Right cardiac atrium (tissue), 5 donors: ENCODE results near the gene SEPTIN10. TPM values are rescaled to one million over a fixed set of nuclear protein-coding genes. Genes with fewer than 3 reads are reported as not detected.
A peak's percentile ranks its signal among the peaks of the same experiment; 100 is the strongest.

ENCODE experiments used
- ATAC-seq, 2 donors: fragments of 200-7000 bp; cut with Tn5 transposase; one replicate each; pipeline versions ENCODE4 v1.8.0 to v1.9.1; 2020; ENCODE audit warnings: moderate library complexity in 2 of 2, mild to moderate bottlenecking in 1 of 2
- DNase-seq, 3 donors: peaks; one replicate each; pipeline ENCODE4 v3.0.0-alpha.2; 2020
- H3K27ac ChIP-seq: one replicate; pipeline ENCODE4 v1.5.1; 2013; ENCODE audit warnings: mild to moderate bottlenecking, low read length, control low read depth, moderate library complexity
- H3K27me3 ChIP-seq: one replicate; pipeline ENCODE4 v1.6.1; 2013; ENCODE audit not compliant: control insufficient read depth, insufficient read depth
- H3K4me1 ChIP-seq: one replicate; pipeline ENCODE4 v1.6.1; 2013; ENCODE audit warnings: low read length; ENCODE audit not compliant: control insufficient read depth, insufficient read depth
- H3K4me3 ChIP-seq: one replicate; pipeline ENCODE4 v1.5.1; 2013; ENCODE audit warnings: low read length, control low read depth
- H3K9me3 ChIP-seq: one replicate; pipeline ENCODE4 v1.6.1; 2013; ENCODE audit warnings: low read length; ENCODE audit not compliant: control insufficient read depth
- whole genome bisulfite sequencing: extraction: QIAGEN DNeasy Blood & Tissue Kit; methylation state at CpG from one replicate; pipeline ENCODE4 v1.1.7; 2013; 5-methylcytosine and 5-hydroxymethylcytosine counted together
- intact Hi-C, 4 donors: fragments of 100-400 bp; cut with DNase I; formaldehyde crosslinking; loops; one replicate each; pipeline versions ENCODE4 v1.11.0 to v1.14.0; 2022 to 2023
- long read RNA-seq, 4 donors: library from polyadenylated mRNA; unstranded; transcript quantifications; one replicate each; pipeline ENCODE4 v2.0.0, GENCODE V29; 2020 to 2021
- polyA plus RNA-seq: library from polyadenylated mRNA; stranded (reverse); fragments of 200-250 nt; gene quantifications from one replicate; pipeline ENCODE4 v1.2.3, GENCODE V29; 2013
- total RNA-seq, 4 donors: library from RNA; stranded (reverse); fragmentation: NEBNext Ultra II Directional; extraction: Animal tissue kit (Norgen Biotek cat#: 25700); gene quantifications; one replicate each; pipeline ENCODE4 v1.2.1, GENCODE V29; 2021
- donor health status: healthy with polysubstance abuse.
- donor health status: DM: no; HTN: yes; CAD: no.
- donor health status: DM: no; HTN: no; CAD: no.
- donor health status: DM: no; HTN: yes; CAD: no; lungs with severe emphysema.
- donor health status: DM: yes; HTN: yes; CAD: no.

The SEPTIN10 gene
- total RNA-seq, result 10 to 100 TPM; 58.8 to 63.0 (median 62.0) TPM
- 27.9 TPM for polyA plus RNA-seq
- long read RNA-seq, donor 1, transcript SEPT10-205 (10 exons, 1,605 nt), result minor isoform, 21 of 125 reads
- long read RNA-seq, donor 1, transcript SEPT10-202 (11 exons, 3,071 nt), result major isoform, 67 of 125 reads
- long read RNA-seq, donor 1, partial matches to known transcripts, result 5 of 125 reads
- long read RNA-seq, donor 1, other reads (novel, unspliced or antisense), result 28 of 125 reads
- long read RNA-seq, donor 2, transcript SEPT10-202 (11 exons, 3,071 nt), result major isoform, 29 of 47 reads
- long read RNA-seq, donor 2, transcript SEPT10-205 (10 exons, 1,605 nt), result minor isoform, 5 of 47 reads
- long read RNA-seq, donor 2, partial matches to known transcripts, result 3 of 47 reads
- long read RNA-seq, donor 2, other reads (novel, unspliced or antisense), result 9 of 47 reads
- long read RNA-seq, donor 3, transcript SEPT10-203 (10 exons, 2,719 nt), result minor isoform, 11 of 275 reads
- long read RNA-seq, donor 3, transcript SEPT10-202 (11 exons, 3,071 nt), result major isoform, 150 of 275 reads
- long read RNA-seq, donor 3, transcript SEPT10-205 (10 exons, 1,605 nt), result minor isoform, 45 of 275 reads
- long read RNA-seq, donor 3, partial matches to known transcripts, result 17 of 275 reads
- long read RNA-seq, donor 3, other reads (novel, unspliced or antisense), result 51 of 275 reads
- long read RNA-seq, donor 4, transcript SEPT10-205 (10 exons, 1,605 nt), result minor isoform, 12 of 56 reads
- long read RNA-seq, donor 4, transcript SEPT10-202 (11 exons, 3,071 nt), result major isoform, 31 of 56 reads
- long read RNA-seq, donor 4, partial matches to known transcripts, result 4 of 56 reads
- long read RNA-seq, donor 4, other reads (novel, unspliced or antisense), result 7 of 56 reads

GRCh38 chr2:109613922-109614714 lies at the start of gene SEPTIN10, which contains the start of gene SOWAHC:
SEPTIN10 (minus strand) TSS chr2:109613966; CDS start chr2:109613827, 139 bp downstream.
SOWAHC (plus strand) TSS chr2:109614364; CDS start chr2:109614490, 126 bp downstream.
- intact Hi-C loops, result loop anchor here in 1 of 4 donors (5.0 kb wide), 1 partner anchor 67 kb away; no protein-coding TSS in a partner anchor
- H3K9me3 ChIP-seq, result no peaks in the 10 kb centered on the region
- H3K27me3 ChIP-seq, result no peaks in the 10 kb centered on the region
- DNase-seq (peak; percentile 99), ATAC-seq (peak; percentile 97 to 98)
- H3K4me1 ChIP-seq, result peaks cover 7% of the 10 kb centered on the region
- peak within 1 kb of the TSS; percentile 97 for H3K27ac ChIP-seq
- peak within 1 kb of the TSS; percentile 79 for H3K4me3 ChIP-seq
- under 1% methylated on average over 103 of the region's 104 CpGs for WGBS

- ATAC-seq (no peak), DNase-seq (no peak)
- no peaks in the 10 kb centered on the region for H3K4me1 ChIP-seq
- no peak overlapping the region for H3K4me3 ChIP-seq
- H3K27me3 ChIP-seq, result no peaks in the 10 kb centered on the region
- intact Hi-C loops, result no loop called here
- H3K27ac ChIP-seq, result no peak overlapping the region
- H3K9me3 ChIP-seq, result no peaks in the 10 kb centered on the region
These were observed 49.1 kb upstream of the SEPTIN10 start for GRCh38 chr2:109662889-109663288.

- Histone ChIP-seq H3K27ac (no peak overlapping the region), H3K4me1 (no peaks in the 10 kb centered on the region), H3K4me3 (no peak overlapping the region), H3K27me3 (no peaks in the 10 kb centered on the region), H3K9me3 (no peaks in the 10 kb centered on the region)
- ATAC-seq, result no peak
- WGBS, result 71% methylated on average over 3 of the region's 3 CpGs
- no peak for DNase-seq
- intact Hi-C loops, result no loop called here
These were observed 46.5 kb upstream of the SEPTIN10 start for GRCh38 chr2:109660046-109660860.

- intact Hi-C loops, result no loop called here
- 80% methylated on average over 9 of the region's 9 CpGs for WGBS
- DNase-seq, result no peak
- Histone ChIP-seq H3K27me3 (no peaks in the 10 kb centered on the region), H3K4me1 (no peaks in the 10 kb centered on the region), H3K9me3 (no peaks in the 10 kb centered on the region), H3K27ac (no peak overlapping the region), H3K4me3 (no peak overlapping the region)
- no peak for ATAC-seq
These were observed 45.8 kb upstream of the SEPTIN10 start for GRCh38 chr2:109659396-109660045.

- ATAC-seq (no peak), DNase-seq (no peak)
- Histone ChIP-seq H3K9me3 (no peaks in the 10 kb centered on the region), H3K4me3 (no peak overlapping the region), H3K27ac (no peak overlapping the region), H3K4me1 (no peaks in the 10 kb centered on the region), H3K27me3 (no peaks in the 10 kb centered on the region)
- intact Hi-C loops, result no loop called here
- WGBS, result 73% methylated on average over 3 of the region's 3 CpGs
These were observed 41.5 kb upstream of the SEPTIN10 start for GRCh38 chr2:109655287-109655686.

- 95% methylated on average over 8 of the region's 8 CpGs for WGBS
- DNase-seq (no peak), ATAC-seq (no peak)
- no peak overlapping the region for H3K27ac ChIP-seq
- intact Hi-C loops, result no loop called here
- no peaks in the 10 kb centered on the region for H3K4me1 ChIP-seq
- H3K4me3 ChIP-seq, result no peak overlapping the region
- no peaks in the 10 kb centered on the region for H3K9me3 ChIP-seq
- H3K27me3 ChIP-seq, result no peaks in the 10 kb centered on the region
These were observed 40.7 kb upstream of the SEPTIN10 start for GRCh38 chr2:109654326-109655050.

- intact Hi-C loops, result no loop called here
- DNase-seq (no peak), ATAC-seq (no peak)
- Histone ChIP-seq H3K4me3 (no peak overlapping the region), H3K9me3 (no peaks in the 10 kb centered on the region), H3K27ac (no peak overlapping the region), H3K4me1 (no peaks in the 10 kb centered on the region), H3K27me3 (no peaks in the 10 kb centered on the region)
- 79% methylated on average over 14 of the region's 14 CpGs for WGBS
These were observed 36.2 kb upstream of the SEPTIN10 start for GRCh38 chr2:109649736-109650695.

- Histone ChIP-seq H3K27me3 (no peaks in the 10 kb centered on the region), H3K4me1 (no peaks in the 10 kb centered on the region), H3K27ac (no peak overlapping the region), H3K9me3 (no peaks in the 10 kb centered on the region), H3K4me3 (no peak overlapping the region)
- WGBS, result 82% methylated on average over 8 of the region's 8 CpGs
- intact Hi-C loops, result no loop called here
- ATAC-seq (no peak), DNase-seq (no peak)
These were observed 34.3 kb upstream of the SEPTIN10 start for GRCh38 chr2:109648041-109648527.
